ENCODE measurements around the gene ILF2.

Gene ILF2

GRCh38 chr1:153627715-153628626 lies 42.8 kb downstream of the ILF2 start, which contains the start of gene S100A1:
Gene S100A1, plus strand, starts transcription at chr1:153628434. Its CDS starts 2,088 bp downstream, at chr1:153630522.
- no peak for DNase-seq

GRCh38 chr1:153626904-153627714 lies 43.7 kb downstream of the ILF2 start, which contains the start of gene S100A13:
Gene S100A13, minus strand, starts transcription at chr1:153627505. Its CDS starts 1,033 bp downstream, at chr1:153626472.
- peak in 2 of 4 experiments; percentile 60 to 61 for DNase-seq

DNA sequence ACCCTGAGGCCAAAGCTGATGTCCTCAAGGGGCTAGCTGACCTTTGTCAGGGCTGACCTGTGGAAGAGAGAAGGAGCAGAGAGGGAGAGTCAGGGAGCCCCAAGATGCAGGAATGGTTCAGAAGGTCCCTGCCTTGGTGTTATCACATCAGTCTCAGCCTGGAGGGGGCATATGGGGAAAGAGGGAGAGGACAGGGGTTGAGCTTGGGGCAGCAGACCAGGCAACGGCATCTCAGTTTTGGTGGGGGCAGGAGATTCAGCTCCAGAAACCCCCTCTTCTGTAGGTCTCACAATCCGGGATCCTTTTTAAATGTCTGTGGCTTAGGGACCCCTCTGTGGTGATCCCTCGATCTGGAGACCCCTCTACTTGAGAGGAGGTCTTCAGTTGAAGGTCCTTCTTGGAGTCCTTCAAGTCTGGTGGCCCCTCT lies 44.3 kb downstream of the ILF2 start:
- no peak for DNase-seq

GRCh38 chr1:153624965-153625611 lies 45.7 kb downstream of the ILF2 start:
- DNase-seq = no peak

DNA sequence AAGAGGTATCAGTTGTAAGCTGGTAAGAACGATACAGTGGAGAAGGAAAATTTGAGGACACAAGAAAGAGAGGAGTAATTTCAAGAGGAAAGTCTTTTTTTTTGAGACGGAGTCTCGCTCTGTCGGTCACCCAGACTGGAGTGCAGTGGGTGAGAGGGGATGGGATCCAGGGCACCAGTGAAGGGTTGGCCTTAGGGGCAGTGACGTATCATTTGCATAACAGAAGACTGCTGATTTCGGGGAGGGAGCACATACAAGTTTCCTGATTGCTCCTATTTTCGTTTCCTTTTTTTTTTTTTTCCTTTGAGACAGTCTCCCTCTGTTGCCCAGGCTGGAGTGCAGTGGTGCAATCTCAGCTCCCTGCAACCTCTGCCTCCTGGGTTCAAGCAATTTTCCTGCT lies 47.7 kb downstream of the ILF2 start:
- peak; percentile 57 to 86 (median 76) for DNase-seq

- no peak for DNase-seq
These were observed 51.6 kb downstream of the ILF2 start for GRCh38 chr1:153619171-153619570.

GRCh38 chr1:153617663-153618062 lies 53.1 kb downstream of the ILF2 start:
- peak; percentile 72 to 94 (median 82) for DNase-seq

GRCh38 chr1:153616917-153617311 lies 53.9 kb downstream of the ILF2 start:
- no peak for DNase-seq

- DNase-seq = no peak
These were observed 54.5 kb downstream of the ILF2 start, which contains the start of gene S100A14 for GRCh38 chr1:153616144-153616916. Gene S100A14, minus strand, starts transcription at chr1:153616325. Its CDS starts 467 bp downstream, at chr1:153615858.

GRCh38 chr1:153615406-153615805 lies 55.4 kb downstream of the ILF2 start:
- DNase-seq = no peak

GRCh38 chr1:153614906-153615305 lies 55.9 kb downstream of the ILF2 start:
- DNase-seq = no peak

- DNase-seq = no peak
These were observed 56.4 kb downstream of the ILF2 start for GRCh38 chr1:153614189-153614900.

DNA sequence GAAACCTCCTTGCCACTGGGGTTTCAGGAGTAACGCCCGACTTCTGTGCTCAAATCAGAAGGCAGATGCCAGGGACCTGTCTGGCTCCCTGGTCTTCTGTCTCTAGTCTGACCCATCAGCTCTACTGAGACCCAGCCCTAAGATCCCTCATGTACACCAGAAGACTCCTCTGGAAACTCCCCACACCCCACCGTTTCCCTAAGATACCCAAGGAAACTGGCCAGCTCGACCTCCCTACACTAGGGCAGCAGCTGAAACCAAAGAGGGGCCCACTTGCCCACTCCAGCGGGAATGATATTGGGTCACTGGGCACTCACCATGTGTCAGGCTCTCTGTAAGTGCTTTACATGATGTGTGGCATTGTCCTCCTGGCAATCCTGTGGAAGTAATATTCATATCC lies 57.4 kb downstream of the ILF2 start:
- no peak for DNase-seq

GRCh38 chr1:153612755-153613331 lies 58.0 kb downstream of the ILF2 start, which contains the start of gene S100A16:
Gene S100A16, minus strand, starts transcription at chr1:153613137. Its CDS starts 4,986 bp downstream, at chr1:153608151.
- DNase-seq = no peak

- no peak for DNase-seq
These were observed 58.6 kb downstream of the ILF2 start for GRCh38 chr1:153612111-153612754.

Measured in suppressor macrophage (primary cell).